ENCODE measurements around the gene PCDHA1. TPM values are rescaled to one million over a fixed set of nuclear protein-coding genes. Genes with fewer than 3 reads are reported as not detected.

The PCDHA1 gene
- total RNA-seq, 1 donor from 2014 or later, result not detected

DNA sequence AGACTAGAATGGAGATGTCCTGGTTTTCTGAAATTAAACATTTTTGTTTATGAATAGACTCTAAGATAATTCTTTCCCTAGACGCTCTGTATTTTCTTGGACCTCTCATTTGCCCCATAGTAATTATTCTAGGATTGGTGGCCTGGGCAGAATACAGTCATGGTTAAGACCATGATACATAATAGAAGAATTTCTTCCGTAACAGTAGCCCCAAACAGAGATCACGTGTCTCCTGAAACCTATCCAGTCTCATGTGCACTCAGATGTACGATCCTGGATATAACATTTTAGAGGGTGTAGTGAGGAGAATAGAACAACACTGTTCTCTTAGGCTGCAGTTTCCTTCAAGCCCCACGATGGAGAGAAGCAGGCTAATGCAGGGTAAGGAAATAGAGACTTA is 202.7 kb downstream of the PCDHA1 start:
- no peak for DNase-seq

DNA sequence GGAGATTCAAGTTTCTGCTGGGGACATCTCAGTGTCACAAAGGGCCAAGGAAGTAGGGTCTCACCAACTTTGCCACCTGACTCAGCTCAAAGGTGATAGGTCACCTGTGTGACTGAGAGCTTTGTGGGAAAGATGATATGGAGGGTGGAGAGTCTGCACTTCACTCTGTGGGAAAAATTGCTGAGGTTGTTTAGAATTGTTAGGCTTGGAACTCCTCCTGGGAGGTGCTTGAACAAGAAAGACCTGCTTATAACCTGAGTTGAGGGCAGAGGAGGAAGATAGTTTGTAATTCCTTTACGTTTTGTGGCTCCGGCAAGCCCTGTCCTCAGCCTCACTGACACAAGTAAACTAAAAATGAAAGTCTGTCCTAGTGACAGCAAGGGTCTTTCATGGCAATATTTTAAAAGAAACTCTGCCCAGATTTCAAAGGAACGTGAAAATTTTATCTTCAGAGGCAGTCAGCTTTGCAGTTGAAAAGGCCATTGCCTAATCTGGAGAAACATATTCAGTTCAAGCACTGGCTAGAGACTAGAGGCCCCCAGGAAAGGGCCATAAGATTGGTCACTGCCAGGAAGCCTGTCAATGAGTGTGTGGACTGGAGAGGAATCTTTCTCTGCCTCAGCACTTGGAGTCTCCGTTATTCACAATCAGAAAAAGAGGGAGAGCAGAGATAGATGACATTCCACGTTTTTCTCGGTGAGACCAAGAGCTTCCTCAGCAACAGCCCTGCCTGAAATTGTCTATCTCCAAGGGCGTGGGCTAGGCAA is 203.5 kb downstream of the PCDHA1 start:
- DNase-seq, result no peak

- DNase-seq, result no peak
Observed at GRCh38 chr5:140992828-140993227, 206.9 kb downstream of the PCDHA1 start.

DNA sequence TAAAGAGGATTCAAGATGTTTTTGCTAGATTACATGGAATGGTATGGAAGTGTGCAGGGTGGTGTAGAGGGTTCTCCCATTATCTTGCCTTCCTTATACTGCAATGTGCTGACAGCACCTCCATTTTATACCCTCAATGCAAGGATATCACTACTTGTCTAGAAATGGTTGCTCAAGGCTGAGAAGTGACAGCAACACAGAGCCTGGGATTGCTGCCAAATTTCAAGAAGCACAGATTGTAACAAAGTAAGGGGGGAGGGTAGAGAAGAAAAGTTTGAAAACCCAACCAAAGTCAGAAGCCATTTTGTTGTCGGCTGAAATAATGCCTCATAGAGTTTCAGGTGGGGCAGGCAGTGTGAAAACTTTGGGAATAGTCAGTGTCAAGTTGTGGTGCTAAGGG is 210.1 kb downstream of the PCDHA1 start:
- peak; percentile 26 for DNase-seq

GRCh38 chr5:140998921-140999410 is 213.0 kb downstream of the PCDHA1 start:
- no peak for DNase-seq

GRCh38 chr5:141001446-141001843 is 215.5 kb downstream of the PCDHA1 start:
- DNase-seq, result peak; percentile 23

- DNase-seq, result peak; percentile 43
Observed at GRCh38 chr5:141001844-141002604, 216.1 kb downstream of the PCDHA1 start.

- no peak for DNase-seq
Observed at GRCh38 chr5:141002605-141002965, 216.6 kb downstream of the PCDHA1 start.

- DNase-seq, result no peak
Observed at GRCh38 chr5:141003031-141003430, 217.1 kb downstream of the PCDHA1 start.

GRCh38 chr5:141003791-141004611 is 218.1 kb downstream of the PCDHA1 start:
- DNase-seq, result no peak

GRCh38 chr5:141007791-141008190 is 221.9 kb downstream of the PCDHA1 start:
- DNase-seq, result no peak

DNA sequence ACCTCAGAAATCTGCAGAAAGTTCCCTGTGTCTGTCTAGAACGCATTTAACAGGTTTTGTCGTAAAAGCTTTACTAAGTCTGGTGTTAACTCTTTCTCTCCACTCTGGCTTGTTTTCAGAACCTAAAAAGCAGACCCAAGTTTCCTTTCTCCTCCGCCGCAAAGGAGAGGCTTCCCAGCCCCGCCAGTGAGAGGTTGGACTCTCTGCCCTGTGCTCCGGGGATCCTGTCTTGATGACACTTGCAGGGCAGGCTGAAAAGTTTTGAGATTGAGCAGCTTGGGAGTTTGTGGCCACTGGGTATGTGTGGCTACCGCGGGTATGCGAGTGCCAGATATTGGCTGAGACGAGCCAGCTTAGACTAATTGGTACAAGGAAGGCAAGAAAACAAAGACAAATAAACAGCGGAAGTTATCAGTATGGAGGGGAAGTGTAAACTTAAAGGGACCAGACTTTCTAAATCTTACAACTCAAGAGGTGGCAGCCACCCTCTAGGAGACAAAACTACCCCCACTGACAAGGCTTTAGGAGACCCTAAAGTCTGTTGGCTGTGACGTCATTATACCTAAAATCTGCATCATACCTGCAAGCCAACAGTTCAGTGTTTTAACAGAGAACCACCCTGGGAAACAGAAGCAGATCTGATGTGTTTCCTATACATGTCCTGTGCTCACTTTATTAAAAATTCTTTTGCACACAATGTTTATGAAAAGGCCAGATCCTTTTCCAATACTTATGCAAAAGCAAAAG is 224.3 kb downstream of the PCDHA1 start:
- no peak for DNase-seq

- DNase-seq, result no peak
Observed at GRCh38 chr5:141017943-141018342, 232.0 kb downstream of the PCDHA1 start.

DNA sequence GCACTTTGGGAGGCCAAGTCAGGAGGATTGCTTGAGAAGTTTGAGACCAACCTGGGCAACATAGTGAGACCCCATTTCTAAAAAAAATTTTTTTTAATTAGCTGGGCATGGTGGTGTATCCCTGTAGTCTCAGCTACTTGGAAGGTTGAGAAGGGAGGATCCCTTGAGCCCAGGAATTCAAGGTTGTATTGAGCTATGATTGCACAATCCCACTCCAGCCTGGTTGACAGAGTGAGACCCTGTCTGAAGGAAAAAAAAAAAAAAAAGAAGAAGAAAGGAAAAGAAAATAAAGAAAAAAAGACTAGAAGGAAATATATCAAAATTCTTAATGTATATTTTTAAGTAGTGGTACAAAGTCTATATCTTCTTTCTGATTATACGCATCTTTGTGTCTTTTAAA is 236.4 kb downstream of the PCDHA1 start:
- no peak for DNase-seq

GRCh38 chr5:141031006-141031405 is 245.1 kb downstream of the PCDHA1 start:
- no peak for DNase-seq

DNA sequence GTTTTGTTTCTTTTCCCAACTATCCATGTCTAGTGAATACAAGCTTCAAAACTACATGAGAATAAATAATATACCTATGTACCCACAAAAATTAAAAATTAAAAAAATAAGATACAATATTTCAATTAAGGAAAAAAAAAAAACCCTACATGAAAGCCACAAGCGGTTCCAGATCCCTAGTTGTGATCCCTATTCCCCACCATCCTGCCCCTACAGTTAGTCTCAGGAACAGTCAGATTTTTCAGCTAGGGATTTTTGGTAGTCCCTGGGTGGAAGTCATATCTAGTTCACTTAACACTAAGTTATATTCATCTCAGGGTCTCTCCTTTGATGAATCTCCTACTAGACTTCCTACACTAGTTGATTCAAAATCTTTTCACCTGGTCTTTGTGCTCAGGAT is 246.7 kb downstream of the PCDHA1 start:
- no peak for DNase-seq

DNA sequence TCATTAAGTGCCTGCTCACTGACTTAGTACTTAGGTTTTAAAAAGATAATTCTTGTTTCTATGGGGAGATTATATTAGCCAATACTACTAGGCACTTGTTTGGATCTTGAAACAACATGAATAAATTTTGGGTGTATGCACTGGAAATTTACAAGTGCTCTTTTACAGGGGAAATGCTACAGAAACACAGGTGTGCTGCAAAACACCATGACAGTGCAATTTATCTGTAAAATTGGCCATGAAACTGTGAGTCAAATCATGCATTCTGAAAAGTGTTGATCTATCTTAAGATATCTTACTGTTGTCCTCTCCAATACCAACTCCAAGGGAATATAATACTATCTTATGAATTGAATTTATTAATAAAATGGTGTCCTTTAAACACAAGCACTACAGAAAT is 253.1 kb downstream of the PCDHA1 start:
- DNase-seq, result no peak

DNA sequence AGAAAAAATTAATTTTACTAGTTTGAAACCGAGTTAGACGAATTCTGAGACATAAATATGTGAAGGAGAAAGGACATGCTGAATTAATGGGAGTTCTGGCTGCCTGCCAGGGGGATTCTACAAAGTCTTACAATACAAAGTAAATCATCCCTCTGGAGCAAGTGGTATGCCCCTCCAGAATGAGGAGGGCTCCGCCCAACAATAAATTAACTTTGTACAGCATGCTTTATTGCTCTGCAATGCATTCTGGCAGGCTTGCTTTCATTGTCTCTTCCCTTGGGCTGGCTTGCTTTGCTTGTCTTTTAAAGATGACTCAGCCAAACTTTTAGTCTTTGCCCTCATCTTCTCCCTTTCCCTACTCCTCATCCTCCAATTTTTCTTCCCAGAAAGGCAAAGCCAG is 253.6 kb downstream of the PCDHA1 start:
- DNase-seq, result peak; percentile 3

GRCh38 chr5:141040093-141040770 is 254.3 kb downstream of the PCDHA1 start:
- peak; percentile 51 for DNase-seq

DNA sequence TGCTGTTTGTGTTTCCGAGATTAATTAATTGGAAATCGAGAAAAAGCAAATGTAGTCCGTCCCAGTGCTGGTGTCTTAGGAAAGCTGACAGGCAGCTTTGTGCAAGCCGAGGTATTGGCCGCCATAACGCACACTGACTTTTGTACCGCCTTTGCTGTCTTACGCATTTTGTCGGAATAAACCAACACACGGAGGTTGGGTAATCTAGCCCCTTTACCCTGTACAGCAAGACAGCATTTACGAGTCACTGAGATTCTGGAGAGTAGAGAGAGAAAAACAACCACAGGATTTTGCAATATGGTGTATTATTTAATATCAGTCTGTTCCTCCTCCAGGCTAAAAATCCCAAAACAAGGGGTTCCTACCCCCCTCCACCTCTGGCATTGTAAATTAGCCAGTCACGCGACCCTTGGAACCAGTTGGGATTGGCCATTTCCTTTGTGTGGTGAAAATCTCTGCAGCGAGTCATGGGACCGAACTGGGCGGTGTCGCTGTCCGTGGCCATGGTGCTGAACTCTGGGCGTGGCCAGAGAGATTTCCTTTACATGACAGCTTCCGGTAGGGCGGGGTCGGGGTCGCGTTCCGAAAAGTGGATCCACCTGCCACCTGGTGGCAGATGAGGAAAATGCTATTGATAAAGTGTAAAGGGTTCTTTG is 255.0 kb downstream of the PCDHA1 start:
- DNase-seq, result peak; percentile 95

- DNase-seq, result no peak
Observed at GRCh38 chr5:141041427-141041785, 255.5 kb downstream of the PCDHA1 start.
